K562 (cell line): Measurements from ENCODE around the gene GALNT18.

Experiments used
- CTCF ChIP-seq, 3 experiments: IDR thresholded peaks in 2 of 3; conservative IDR thresholded peaks in 1 of 3; 2 replicates each; pipeline ENCODE4 v1.5.1; 2011 to 2012; ENCODE audit warnings: low read length in 3 of 3, mild to moderate bottlenecking in 3 of 3, control low read depth in 2 of 3, improper control_type of control experiment in 1 of 3, inconsistent platforms in 1 of 3, low read depth in 1 of 3, mixed read lengths in 1 of 3, moderate library complexity in 1 of 3; ENCODE audit not compliant: insufficient read depth in 2 of 3
- HDAC6 ChIP-seq: IDR thresholded peaks from 2 replicates; pipeline ENCODE4 v1.6.1; 2012; ENCODE audit warnings: low read depth, mild to moderate bottlenecking, control low read depth, inconsistent platforms, low read length, moderate library complexity
- POLR2A ChIP-seq: fragments of 450-650 bp; conservative IDR thresholded peaks from 2 replicates; pipeline ENCODE4 v1.6.1; 2016
- TFAM ChIP-seq: fragments of 250-450 bp; sonication (Bioruptor Pico); conservative IDR thresholded peaks from 2 replicates; pipeline ENCODE4 v1.5.0; 2021; ENCODE audit warnings: mild to moderate bottlenecking, moderate library complexity
- U2AF1 ChIP-seq: fragments of 200-400 bp; formaldehyde crosslinking; optimal IDR thresholded peaks from 2 replicates; pipeline ENCODE3; 2017; ENCODE audit warnings: mild to moderate bottlenecking, low read depth, low read length, moderate library complexity

- no peak for TF ChIP-seq HDAC6
- no peak for TF ChIP-seq U2AF1
- TF ChIP-seq POLR2A, result no peak
- TF ChIP-seq CTCF (IDR thresholded peaks at IDR 0.05 in 2 of 3, conservative IDR thresholded peaks at IDR 0.05 in 1 of 3; ENCODE audit: insufficient read depth in 2 of 3, low read depth in 1 of 3, low read length in 3 of 3), result no peak
- no peak for TF ChIP-seq TFAM (CRISPR knock-in tag)
These were observed 19.8 kb upstream of the GALNT18 start for GRCh38 chr11:11641581-11641980.
